Measurements from ENCODE around the gene GNG13.
"Not testable (repeated sequence)": the region's sequence is repeated elsewhere in the genome, so short reads cannot be mapped to it uniquely, and the experiment has no call there.

Gene GNG13

DNA sequence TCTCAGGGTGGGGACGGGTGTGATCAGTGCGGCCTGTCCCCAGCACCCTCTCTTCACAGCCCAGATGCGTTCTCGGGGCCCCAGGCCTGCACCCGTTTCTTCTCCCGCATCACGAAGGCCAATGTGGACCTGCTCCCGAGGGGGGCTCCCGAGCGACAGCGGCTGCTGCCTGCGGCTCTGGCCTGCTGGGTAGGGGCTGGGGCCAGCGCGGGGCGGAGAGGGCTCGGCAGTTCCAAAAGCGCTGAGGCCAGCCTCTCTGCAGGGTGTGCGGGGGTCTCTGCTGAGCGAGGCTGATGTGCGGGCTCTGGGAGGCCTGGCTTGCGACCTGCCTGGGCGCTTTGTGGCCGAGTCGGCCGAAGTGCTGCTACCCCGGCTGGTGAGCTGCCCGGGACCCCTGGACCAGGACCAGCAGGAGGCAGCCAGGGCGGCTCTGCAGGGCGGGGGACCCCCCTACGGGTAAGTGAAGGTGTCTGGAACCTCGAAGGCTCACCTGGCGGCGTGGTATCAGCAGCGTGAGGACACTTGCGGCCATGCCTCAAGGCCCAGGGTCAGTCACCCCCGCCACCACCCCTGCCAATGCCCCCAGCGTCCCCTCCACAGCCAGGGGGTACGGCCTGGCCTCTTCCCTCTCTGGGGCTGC, 35.6 kb downstream of the GNG13 start:
- no peak for DNase-seq (ENCODE audit: extremely low read depth in 1 of 2, low read depth in 1 of 2)

DNA sequence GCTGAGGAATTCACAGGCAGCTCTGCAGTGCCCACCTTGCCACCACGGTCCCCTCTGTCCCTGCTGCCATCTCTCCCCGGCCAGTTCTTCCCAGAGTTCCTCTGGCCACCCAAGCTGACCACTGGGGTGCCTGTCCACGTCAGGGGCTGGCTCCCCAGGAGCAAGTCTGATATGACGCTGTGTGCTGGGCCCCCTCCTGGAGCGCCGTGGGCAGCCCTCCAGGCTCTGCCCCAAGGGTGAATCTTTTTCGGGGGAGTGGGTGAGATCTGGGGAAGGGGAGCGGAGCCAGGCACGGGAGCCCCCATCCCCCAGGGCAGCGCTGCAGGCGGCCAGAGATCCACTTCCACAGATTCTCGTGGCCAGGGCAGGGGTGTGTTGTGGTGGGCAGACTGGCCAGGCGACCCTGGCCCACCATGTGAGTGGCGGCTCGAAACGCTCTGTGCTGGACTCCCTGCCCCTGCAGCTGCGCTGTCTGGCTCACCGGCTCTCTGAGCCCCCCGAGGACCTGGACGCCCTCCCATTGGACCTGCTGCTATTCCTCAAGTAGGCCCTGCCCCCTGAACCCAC, 36.3 kb downstream of the GNG13 start:
- no peak for DNase-seq (ENCODE audit: extremely low read depth in 1 of 2, low read depth in 1 of 2)

DNA sequence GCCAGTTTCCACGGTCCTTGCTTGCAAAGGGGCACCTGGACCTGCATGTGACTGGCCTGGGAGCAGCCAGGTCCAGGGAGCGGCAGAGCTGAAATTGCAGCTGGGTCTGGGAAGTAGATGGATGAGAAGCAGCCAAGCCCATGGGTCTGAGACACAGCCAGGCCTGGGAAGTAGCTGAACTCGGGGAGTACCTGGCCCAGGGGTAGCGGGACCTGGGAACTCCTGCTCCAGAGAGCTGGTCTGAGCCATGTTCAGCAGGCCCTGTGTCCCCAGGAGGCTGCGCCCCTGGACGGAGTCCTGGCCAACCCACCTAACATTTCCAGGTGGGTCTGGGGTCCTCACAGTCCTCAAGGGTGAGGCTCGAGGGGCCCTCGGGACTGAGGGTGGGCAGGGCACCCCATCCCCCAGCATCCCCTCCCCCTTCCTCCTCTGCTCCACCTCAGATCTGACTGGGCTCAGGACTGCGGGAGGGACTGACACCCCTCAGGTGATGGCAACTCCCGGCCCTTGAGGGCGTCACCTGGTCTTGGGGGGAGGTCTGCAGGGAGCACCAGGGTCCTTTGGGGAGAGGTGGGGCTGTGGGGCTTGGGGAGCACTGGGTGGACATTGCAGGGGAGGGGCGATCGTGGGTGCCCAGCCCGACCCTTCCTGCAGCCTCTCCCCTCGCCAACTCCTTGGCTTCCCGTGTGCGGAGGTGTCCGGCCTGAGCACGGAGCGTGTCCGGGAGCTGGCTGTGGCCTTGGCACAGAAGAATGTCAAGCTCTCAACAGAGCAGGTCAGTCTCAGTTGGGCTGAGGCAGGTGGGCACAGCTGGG, 37.0 kb downstream of the GNG13 start:
- no peak for DNase-seq (ENCODE audit: extremely low read depth in 1 of 2, low read depth in 1 of 2)

DNA sequence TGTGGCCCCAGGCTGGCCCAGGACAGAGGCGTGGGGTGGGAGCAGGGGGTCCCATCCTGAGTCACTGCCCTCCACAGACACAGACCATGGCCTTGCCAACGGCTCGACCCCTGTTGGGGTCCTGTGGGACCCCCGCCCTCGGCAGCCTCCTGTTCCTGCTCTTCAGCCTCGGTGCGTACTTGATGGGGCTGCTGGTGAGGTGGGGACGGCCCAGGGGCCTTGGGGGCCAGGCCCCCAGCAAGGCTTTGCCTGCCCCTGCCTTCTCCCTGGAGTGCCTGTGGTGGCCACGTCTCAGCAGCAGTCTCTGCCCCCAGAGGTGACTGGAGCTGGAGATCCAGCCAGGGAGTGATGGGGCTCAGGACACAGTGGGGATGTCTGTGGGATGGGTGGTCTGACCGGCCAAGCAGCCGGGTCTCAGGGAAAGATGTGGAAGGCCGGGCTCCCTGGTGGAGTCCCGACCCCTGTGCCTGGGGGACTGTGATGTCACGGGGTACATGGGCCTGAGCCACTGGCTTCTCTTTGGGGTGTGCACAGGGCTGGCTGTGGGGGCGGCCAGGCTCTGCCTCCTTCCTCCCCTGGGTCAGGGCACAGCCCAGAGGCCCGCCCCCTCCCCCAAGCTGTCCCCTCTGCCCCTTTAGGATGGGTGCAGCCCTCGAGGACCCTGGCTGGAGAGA, 37.8 kb downstream of the GNG13 start:
- no peak for DNase-seq (ENCODE audit: extremely low read depth in 1 of 2, low read depth in 1 of 2)

DNA sequence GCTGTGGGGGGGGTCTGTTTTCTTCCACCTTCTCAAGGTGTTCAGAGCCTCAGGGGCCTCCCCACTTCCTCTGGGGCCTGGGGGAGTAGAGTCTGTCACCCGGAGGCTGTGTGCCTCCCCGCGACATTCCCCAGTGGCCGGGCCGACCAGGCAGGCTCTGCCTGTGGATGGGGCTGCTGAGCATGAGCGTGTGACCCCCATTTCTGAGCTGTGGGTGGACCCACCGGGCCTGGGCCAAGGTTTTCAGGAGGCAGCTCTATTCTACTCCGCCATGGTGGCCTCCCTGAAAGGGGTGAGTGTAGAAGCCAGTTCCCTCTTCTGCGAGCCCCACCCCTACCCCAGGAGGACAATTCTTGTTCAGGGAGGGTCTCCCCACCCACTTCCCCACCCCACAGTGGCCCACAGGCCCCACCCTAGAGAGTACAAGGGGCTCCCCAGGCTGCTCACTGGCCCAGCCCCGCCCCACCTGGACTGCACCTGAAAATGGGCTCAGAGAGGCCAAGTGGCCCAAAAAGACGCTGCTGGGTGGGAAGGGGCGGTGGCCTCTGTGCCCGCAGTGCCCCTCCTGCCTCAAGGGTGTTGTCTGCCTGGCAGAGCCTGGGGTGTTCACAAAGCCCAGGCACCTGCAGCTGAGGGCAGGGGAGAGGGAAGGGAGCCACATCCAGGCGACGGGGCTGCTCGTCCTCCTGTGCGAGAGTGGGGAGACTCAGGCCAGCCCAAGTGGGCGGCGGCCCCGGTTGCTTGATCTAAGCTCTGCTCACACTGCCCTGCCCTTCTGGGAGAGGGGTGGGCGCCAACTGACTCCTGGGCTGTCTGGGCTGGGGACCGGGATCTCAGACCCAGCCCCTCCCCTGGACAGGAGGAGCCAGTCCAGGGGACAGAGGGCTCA, 38.7 kb downstream of the GNG13 start:
- no peak for DNase-seq (ENCODE audit: extremely low read depth in 1 of 2, low read depth in 1 of 2)

DNA sequence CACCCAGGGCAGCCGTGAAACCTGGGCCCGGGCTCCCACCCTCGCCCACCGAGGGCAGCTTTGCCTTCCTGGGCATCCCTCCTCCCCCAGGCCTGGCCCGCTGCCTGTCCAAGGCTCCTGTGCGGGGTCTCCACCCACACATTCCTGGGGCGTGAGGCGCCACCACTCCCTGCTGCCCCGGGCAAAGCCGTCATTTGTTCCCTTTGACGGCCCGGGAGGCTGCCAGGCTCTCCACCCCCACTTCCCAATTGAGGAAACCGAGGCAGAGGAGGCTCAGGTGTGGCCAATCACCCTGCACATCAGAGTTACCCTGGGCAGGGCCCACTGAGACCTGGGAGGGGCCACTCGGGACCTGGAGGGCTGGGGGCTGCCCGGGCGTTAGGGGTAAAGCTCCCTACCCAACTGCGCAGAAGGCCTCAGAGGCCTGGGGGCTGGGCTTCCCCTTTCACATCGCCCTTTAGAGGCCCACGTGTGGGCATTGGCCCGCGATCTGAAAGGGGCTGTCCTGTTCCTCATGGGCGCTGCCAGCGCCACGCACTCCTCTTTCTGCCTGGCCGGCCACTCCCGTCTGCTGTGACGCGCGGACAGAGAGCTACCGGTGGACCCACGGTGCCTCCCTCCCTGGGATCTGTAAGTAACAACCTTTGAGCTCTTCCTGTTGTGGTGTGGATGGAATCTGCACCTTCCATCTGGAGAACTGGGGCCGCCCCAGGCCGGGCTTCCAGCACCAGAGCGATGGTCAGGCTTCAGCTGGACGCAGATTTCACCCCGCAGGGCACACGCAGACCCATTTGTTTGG, 39.8 kb downstream of the GNG13 start, which contains the start of gene MSLN:
MSLN (plus strand) TSS at position 190 of the 799 bp plus-strand sequence. CDS start 1,947 bp downstream, outside the sequence.
- DNase-seq (ENCODE audit: extremely low read depth in 1 of 2, low read depth in 1 of 2), result no peak

DNA sequence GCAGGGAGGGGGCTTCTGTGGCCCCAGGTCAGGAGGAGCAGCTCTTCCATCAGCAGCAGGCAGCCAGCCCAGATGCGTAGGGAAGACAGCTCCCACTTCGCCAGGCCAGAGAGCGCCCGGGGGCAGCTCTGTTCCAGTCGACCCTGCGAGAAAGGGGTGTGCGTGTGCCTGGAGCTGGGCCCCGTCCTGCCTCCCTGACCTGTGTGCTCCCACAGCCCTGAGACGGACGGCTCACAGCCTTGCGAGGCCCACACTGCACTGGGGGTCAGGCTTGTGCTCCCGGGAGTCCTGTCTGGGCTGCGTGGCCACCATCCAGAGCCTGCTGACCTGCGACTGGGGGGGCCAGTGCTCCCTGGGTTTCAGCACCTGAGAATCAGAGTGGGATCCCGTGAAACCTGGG, 40.5 kb downstream of the GNG13 start:
- no peak for DNase-seq (ENCODE audit: extremely low read depth in 1 of 2, low read depth in 1 of 2)

DNA sequence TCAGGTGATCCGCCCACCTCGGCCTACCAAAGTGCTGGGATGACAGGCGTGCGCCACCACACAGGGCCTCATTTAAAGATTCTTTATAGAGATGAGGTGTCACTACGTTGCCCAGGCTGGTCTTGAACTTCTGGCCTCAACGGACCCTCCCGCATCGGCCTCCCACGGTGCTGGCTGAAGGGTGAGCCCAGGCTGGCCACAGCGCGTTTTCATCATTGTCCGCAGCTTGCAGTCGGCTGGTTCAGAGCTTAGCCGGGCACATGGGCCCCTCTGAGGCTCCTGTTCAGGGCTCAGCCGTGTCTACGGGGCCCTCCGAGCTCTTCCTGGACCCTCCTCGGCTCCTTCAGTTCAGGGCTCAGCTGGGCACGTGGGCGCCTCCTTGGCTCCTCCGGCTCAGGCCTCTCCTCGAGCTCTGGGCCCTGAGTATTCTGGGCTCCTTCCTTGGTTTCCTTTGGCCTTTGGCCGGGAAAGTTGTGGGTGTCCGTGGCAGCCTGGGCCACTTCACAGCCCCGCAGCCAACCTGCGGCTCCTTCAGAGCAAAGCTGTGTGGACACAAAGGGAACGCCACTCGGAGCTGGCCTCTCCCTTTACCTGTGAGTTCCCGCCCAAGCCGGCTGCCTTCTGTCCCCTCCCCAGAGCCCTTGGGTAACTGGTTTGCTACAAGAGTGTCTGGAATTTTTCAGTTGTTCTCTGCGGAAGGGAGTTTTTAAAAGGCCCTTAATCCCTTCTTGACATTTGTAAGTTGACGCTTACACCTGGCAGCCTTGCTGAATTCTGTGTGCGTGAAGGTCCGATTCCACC, 41.2 kb downstream of the GNG13 start:
- DNase-seq (ENCODE audit: extremely low read depth in 1 of 2, low read depth in 1 of 2), result no peak

DNA sequence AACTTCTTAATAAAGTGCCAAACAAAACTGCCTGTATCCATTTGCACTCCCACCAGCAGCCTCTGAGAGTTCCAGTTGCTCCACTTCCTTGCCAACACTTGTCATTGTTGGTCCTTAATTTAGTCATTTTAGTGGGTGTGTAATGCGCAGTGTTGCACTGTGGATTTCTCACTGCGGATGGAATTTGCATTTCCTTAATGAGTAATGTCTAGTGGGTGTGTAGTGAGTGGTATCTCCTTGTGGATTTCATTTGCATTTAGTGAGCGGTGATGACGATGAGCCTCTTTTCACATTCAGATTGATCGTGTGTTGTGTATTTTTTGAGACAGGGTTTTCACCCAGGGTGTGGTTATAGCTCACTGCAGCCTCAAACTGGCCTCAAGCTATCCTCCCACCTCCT, 44.1 kb downstream of the GNG13 start:
- DNase-seq (ENCODE audit: extremely low read depth in 1 of 2, low read depth in 1 of 2), result no peak

DNA sequence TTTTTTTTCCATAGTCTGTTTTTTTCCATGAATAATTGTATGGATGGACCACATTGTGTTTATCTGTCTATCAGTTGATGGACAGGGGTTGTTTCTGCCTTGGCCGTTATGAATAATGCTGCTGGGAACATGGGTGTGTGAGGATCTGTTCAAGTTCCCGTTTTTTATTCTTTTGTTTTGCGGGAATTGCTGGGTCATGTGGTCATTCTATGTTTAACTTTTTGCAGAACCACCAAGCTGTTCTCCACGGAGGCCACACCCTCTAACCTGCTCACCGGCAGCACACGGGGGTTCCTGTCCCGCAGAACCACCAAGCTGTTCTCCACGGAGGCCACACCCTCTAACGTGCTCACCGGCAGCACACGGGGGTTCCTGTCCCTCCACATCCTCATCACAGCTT, 45.9 kb downstream of the GNG13 start:
- DNase-seq (ENCODE audit: extremely low read depth in 1 of 2, low read depth in 1 of 2), result no peak

DNA sequence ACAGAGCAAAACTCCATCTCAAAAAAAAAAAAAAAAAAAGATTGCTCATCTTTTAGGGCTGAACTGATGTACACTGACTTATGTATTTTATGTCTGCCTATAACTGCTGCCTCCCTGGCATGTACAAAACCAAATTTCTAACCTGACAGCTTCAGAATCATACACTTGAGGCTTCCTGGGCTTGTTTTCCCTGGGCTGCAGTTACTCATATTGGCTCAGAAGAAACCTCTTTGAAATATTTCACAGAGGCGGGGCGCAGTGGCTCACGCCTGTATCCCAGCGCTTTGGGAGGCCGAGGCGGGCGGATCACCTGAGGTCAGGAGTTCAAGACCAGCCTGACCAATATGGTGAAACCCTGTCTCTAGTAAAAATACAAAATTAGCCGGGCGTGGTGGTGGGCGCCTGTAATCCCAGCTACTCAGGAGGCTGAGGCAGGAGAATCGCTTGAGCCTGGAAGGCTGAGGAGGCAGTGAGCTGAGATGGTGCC, 46.4 kb downstream of the GNG13 start:
- not testable (repeated sequence) for DNase-seq (ENCODE audit: extremely low read depth in 1 of 2, low read depth in 1 of 2)

DNA sequence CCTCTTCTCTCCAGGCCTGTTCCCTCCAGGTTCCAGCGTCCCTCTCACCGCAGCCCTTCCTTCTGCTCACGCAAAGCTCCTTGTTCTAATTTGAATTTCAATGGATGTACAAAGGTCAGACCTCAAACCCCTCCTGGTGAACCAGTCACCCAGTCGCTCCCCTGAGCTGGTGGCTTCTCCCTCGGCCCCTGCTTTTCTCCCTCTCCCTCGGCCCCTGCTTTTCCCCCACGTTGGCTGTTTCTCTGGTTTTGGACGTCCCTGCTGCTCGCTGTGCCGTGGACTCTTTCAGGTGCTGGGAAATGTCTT, 48.6 kb downstream of the GNG13 start:
- no peak for DNase-seq (ENCODE audit: extremely low read depth in 1 of 2, low read depth in 1 of 2)

DNA sequence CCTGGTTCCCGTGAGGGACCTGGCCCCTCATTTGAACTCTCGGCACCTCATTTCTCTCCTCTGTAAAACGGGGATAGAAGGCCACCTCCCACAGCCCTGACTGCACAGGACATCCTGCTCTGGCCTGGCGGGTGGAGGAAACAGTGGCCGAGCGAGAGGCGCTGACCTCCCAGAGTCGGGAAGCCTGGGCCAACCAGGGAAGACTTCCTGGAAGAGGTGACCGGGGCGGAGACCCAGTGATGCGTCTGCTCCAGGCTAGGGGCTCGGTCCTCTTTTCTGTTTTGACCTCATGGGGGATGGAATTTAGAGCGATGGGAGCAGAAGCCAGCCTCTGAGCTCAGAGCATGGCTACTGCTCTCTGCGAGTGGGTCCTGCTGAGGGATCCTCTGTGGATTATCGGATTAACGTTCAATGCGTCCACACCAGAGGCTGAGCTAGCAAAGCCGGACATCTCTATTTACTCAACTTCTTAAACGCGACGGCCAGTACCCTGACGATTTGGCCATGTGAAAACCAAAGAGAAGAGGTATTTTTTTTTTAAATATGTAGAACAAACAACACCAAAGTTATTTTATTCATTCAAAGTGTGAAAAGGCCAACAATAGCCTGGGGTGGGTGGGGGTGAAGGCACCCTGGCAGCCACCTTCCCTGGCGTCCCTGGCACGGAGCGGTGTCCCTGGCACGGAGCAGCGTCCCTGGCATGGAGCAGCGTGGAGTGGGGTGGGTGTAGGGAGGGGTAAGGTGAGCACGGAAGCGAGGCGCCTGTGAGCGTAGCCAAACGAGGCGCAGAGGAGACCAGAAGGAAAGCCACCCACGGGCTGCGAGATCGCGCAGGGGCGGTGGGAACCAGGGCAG, 49.2 kb downstream of the GNG13 start:
- no peak for DNase-seq (ENCODE audit: extremely low read depth in 1 of 2, low read depth in 1 of 2)

DNA sequence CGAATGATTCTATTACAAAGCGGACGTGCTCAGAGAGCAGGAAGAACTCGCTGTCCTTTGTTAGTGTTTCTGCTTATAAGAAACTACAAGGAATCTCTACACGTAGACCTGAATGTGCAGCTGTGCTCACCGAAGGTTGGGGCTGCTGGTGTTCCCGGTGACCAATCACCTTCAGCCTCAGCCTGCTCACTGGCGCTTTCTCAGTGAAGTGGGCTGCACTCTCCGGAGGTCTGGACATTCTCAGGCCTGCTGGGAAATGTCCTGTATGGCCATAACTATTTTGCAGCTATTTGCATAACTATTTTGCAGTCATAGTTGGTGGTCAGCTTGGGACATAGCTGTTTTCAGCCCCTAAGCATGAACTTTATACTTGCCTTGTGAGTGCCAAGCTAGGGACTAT, 50.0 kb downstream of the GNG13 start:
- DNase-seq (ENCODE audit: extremely low read depth in 1 of 2, low read depth in 1 of 2), result no peak

DNA sequence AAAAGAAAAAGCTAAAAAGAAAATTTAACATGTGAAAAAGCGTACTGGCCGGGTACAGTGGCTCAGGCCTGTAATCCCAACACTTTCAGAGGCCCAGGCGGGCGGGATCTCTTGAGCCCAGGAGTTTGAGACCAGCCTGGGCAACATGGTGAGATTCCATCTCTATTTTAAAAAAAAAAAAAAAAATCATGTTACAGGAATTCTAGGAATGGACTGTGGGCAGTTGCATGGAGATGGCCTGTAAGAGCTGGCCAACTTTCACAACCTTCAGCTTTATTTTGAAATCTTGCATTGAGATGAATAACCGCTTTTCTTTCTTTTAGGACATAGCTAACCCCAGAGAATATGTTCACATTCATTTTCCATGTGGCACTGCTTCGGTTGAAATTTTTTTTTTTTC, 51.5 kb downstream of the GNG13 start:
- no peak for DNase-seq (ENCODE audit: extremely low read depth in 1 of 2, low read depth in 1 of 2)

Measured in activated CD8-positive, alpha-beta memory T cell treated with anti-CD3 and anti-CD28 coated beads for 1 hour (primary cell).